IPS DF 6.9 (cell line): ENCODE results near the gene UNC5C.

Experiments used
- DNase-seq: peaks from one replicate; pipeline ENCODE4 v3.0.0-alpha.2; 2013; ENCODE audit warnings: low read depth, low spot score
- H3K27ac ChIP-seq: one replicate; pipeline ENCODE4 v1.5.1; 2013; ENCODE audit warnings: low read length, control low read depth
- H3K27me3 ChIP-seq: 2 replicates; pipeline ENCODE4 v1.6.1; 2013; ENCODE audit warnings: mild to moderate bottlenecking, low read length; ENCODE audit not compliant: control insufficient read depth, insufficient read depth
- H3K36me3 ChIP-seq: 2 replicates; pipeline ENCODE4 v1.6.1; 2013; ENCODE audit warnings: low read length; ENCODE audit not compliant: control insufficient read depth, insufficient read depth
- H3K4me1 ChIP-seq: 2 replicates; pipeline ENCODE4 v1.6.1; 2013; ENCODE audit warnings: low read length; ENCODE audit not compliant: control insufficient read depth, insufficient read depth
- H3K4me3 ChIP-seq: 2 replicates; pipeline ENCODE4 v1.5.1; 2013; ENCODE audit warnings: mild to moderate bottlenecking, low read length
- H3K9me3 ChIP-seq: 2 replicates; pipeline ENCODE4 v1.6.1; 2013; ENCODE audit warnings: low read length, inconsistent platforms; ENCODE audit not compliant: control insufficient read depth, insufficient read depth
- WGBS: extraction: QIAGEN DNeasy Blood & Tissue Kit; methylation state at CpG from one replicate; pipeline ENCODE4 v1.1.7; 2013; ENCODE audit warnings: mixed read lengths, missing lambda C conversion rate; ENCODE audit not compliant: insufficient read length, insufficient coverage; 5-methylcytosine and 5-hydroxymethylcytosine counted together

Gene UNC5C

GRCh38 chr4:95167805-95168204, 381.0 kb downstream of the UNC5C start:
- Histone ChIP-seq H3K27ac (no peak overlapping the region), H3K36me3 (no peaks in the 10 kb centered on the region), H3K4me3 (no peak overlapping the region), H3K27me3 (no peaks in the 10 kb centered on the region), H3K9me3 (no peaks in the 10 kb centered on the region), H3K4me1 (no peaks in the 10 kb centered on the region)
- WGBS = no CpG with 5 or more reads among the region's 7 CpGs
- DNase-seq = no peak

- no peak overlapping the region for H3K4me3 ChIP-seq
- no peaks in the 10 kb centered on the region for H3K36me3 ChIP-seq
- WGBS = no CpG with 5 or more reads among the region's 3 CpGs
- H3K9me3 ChIP-seq = no peaks in the 10 kb centered on the region
- no peak overlapping the region for H3K27ac ChIP-seq
- H3K27me3 ChIP-seq = no peaks in the 10 kb centered on the region
- DNase-seq = no peak
- H3K4me1 ChIP-seq = no peaks in the 10 kb centered on the region
Observed at GRCh38 chr4:95165926-95166524, 382.7 kb downstream of the UNC5C start.

GRCh38 chr4:95162867-95163266, 385.9 kb downstream of the UNC5C start:
- Histone ChIP-seq H3K36me3 (no peaks in the 10 kb centered on the region), H3K9me3 (no peaks in the 10 kb centered on the region), H3K27ac (no peak overlapping the region), H3K4me3 (no peak overlapping the region), H3K27me3 (no peaks in the 10 kb centered on the region), H3K4me1 (0 out of 2 replicates have a peak, but pooled peaks cover 2% of the 10 kb centered on the region)
- DNase-seq = no peak
- WGBS = no CpG with 5 or more reads among the region's 6 CpGs

GRCh38 chr4:95161781-95162469, 386.8 kb downstream of the UNC5C start:
- no CpG with 5 or more reads among the region's 12 CpGs for WGBS

GRCh38 chr4:95159384-95159783, 389.4 kb downstream of the UNC5C start:
- Histone ChIP-seq H3K4me3 (no peak overlapping the region), H3K27ac (no peak overlapping the region), H3K27me3 (no peaks in the 10 kb centered on the region), H3K4me1 (0 out of 2 replicates have a peak, but pooled peaks cover 2% of the 10 kb centered on the region), H3K9me3 (no peaks in the 10 kb centered on the region), H3K36me3 (no peaks in the 10 kb centered on the region)
- no peak for DNase-seq
- WGBS = no CpG with 5 or more reads among the region's 4 CpGs

More at GRCh38 chr4:95161781-95162469, 386.8 kb downstream of the UNC5C start:
- H3K4me3 ChIP-seq = no peak overlapping the region
- DNase-seq = no peak
- H3K4me1 ChIP-seq = 0 out of 2 replicates have a peak, but pooled peaks cover 2% of the 10 kb centered on the region
- H3K27me3 ChIP-seq = no peaks in the 10 kb centered on the region
- H3K36me3 ChIP-seq = no peaks in the 10 kb centered on the region
- no peaks in the 10 kb centered on the region for H3K9me3 ChIP-seq
- H3K27ac ChIP-seq = no peak overlapping the region

GRCh38 chr4:95158626-95159025, 390.1 kb downstream of the UNC5C start:
- H3K27me3 ChIP-seq = no peaks in the 10 kb centered on the region
- H3K27ac ChIP-seq = no peak overlapping the region
- H3K4me1 ChIP-seq = 0 out of 2 replicates have a peak, but pooled peaks cover 2% of the 10 kb centered on the region
- WGBS = no CpG with 5 or more reads among the region's 2 CpGs
- DNase-seq = no peak
- no peaks in the 10 kb centered on the region for H3K36me3 ChIP-seq
- H3K4me3 ChIP-seq = no peak overlapping the region
- no peaks in the 10 kb centered on the region for H3K9me3 ChIP-seq

- Histone ChIP-seq H3K9me3 (no peaks in the 10 kb centered on the region), H3K27ac (no peak overlapping the region), H3K4me3 (no peak overlapping the region), H3K36me3 (no peaks in the 10 kb centered on the region), H3K4me1 (0 out of 2 replicates have a peak, but pooled peaks cover 2% of the 10 kb centered on the region), H3K27me3 (no peaks in the 10 kb centered on the region)
- no CpG with 5 or more reads among the region's 2 CpGs for WGBS
- DNase-seq = no peak
Observed at GRCh38 chr4:95158045-95158444, 390.7 kb downstream of the UNC5C start.

GRCh38 chr4:95157596-95157995, 391.2 kb downstream of the UNC5C start:
- Histone ChIP-seq H3K4me1 (0 out of 2 replicates have a peak, but pooled peaks cover 2% of the 10 kb centered on the region), H3K36me3 (no peaks in the 10 kb centered on the region), H3K27me3 (no peaks in the 10 kb centered on the region), H3K9me3 (no peaks in the 10 kb centered on the region), H3K4me3 (no peak overlapping the region), H3K27ac (no peak overlapping the region)
- DNase-seq = no peak

- no peak for DNase-seq
- Histone ChIP-seq H3K4me3 (no peak overlapping the region), H3K9me3 (no peaks in the 10 kb centered on the region), H3K27me3 (no peaks in the 10 kb centered on the region), H3K4me1 (0 out of 2 replicates have a peak, but pooled peaks cover 2% of the 10 kb centered on the region), H3K27ac (no peak overlapping the region), H3K36me3 (no peaks in the 10 kb centered on the region)
- WGBS = no CpG with 5 or more reads among the region's 3 CpGs
Observed at GRCh38 chr4:95156452-95156765, 392.4 kb downstream of the UNC5C start.

- no CpG with 5 or more reads among the region's 2 CpGs for WGBS
- no peak for DNase-seq
Observed at GRCh38 chr4:95155759-95156451, 392.9 kb downstream of the UNC5C start.

More at GRCh38 chr4:95155759-95156451, 392.9 kb downstream of the UNC5C start:
- no peak overlapping the region for H3K4me3 ChIP-seq
- no peaks in the 10 kb centered on the region for H3K27me3 ChIP-seq
- no peaks in the 10 kb centered on the region for H3K9me3 ChIP-seq
- H3K36me3 ChIP-seq = no peaks in the 10 kb centered on the region
- no peak overlapping the region for H3K27ac ChIP-seq
- H3K4me1 ChIP-seq = 0 out of 2 replicates have a peak, but pooled peaks cover 2% of the 10 kb centered on the region
